Inflammatory macrophage treated with lipopolysaccharide for 4 hours (primary cell): ENCODE measurements around the gene ZBTB7C.

ENCODE experiments used
- DNase-seq: peaks from one replicate; pipeline ENCODE4 v3.0.0-alpha.2; 2020

ZBTB7C gene

DNA sequence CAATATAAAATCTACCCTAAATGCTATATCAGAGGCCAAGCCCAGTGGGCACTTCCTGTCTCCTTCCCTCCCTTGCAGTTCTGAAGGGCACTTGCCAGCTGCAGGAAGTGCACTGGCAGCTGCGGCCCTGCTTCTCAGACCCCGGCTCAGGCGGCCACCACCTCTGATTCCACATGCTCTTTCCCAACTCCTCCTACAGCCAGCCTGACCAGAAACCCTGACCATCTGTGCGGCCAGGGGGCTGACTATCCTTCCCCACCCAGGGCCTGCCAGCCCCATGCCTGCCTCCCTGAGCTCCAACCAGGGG, 88.6 kb downstream of the ZBTB7C start:
- DNase-seq: no peak

DNA sequence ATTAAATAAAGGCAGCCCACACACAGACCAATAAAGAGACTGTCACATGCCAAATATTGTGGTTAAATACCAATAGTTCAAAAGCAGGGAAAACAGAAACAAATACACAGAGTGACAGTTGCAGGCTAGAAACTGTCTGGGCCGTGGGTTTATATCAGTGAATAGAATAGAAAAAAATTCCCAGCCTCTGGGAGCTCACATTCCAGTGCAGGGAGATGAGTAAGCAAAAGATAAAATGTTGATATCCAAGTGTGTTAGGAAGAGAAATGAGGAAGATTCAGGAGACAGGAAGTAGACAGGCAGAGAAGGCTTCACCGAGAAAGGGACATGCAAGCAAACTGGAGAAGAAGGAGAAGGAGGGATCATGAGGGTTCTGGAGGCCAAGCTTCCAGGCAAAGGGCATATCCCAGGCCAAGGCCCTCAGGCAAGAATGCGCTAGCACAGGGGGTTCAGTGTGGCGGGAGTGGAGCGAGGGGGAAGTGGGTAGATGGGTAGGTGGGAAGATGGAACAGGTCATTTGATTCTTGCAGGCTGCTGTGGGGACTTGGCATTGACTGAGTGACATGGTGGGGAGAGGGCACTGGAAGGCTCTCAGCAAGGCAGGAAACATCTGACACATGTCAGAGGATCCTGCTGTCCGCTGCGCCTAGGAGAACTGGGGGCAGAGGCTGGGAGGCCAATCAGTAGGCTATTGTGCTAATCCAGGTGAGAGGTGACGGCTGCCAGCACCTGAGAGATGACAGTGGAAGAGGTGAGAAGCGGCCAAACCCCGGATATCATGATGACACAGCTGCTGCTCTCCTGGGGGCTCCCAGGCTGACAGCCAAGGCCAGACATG, 89.2 kb downstream of the ZBTB7C start:
- no peak for DNase-seq

DNA sequence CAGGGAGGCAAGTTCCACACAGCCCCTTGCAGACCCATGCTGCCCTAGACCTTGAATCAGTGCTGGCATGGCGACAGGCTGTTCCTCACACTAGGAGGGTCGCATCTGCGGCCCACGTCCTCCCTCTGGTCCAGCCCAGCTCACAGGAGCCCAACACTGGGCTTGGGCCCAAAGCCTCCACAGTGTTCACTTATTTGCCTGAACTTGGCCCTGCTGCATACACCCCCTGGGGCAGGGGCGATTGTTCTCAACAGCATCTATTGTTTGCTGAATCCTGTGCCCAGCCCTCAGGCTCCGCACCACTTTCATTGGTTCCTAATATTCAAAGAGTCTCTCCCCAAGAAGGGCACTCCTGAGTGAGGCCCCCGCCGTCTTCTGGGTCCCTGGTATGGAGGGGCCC, 90.7 kb downstream of the ZBTB7C start:
- no peak for DNase-seq

- no peak for DNase-seq
Measured at GRCh38 chr18:48317781-48318381, 91.3 kb downstream of the ZBTB7C start.

GRCh38 chr18:48316177-48316576, 93.0 kb downstream of the ZBTB7C start:
- DNase-seq: no peak

DNA sequence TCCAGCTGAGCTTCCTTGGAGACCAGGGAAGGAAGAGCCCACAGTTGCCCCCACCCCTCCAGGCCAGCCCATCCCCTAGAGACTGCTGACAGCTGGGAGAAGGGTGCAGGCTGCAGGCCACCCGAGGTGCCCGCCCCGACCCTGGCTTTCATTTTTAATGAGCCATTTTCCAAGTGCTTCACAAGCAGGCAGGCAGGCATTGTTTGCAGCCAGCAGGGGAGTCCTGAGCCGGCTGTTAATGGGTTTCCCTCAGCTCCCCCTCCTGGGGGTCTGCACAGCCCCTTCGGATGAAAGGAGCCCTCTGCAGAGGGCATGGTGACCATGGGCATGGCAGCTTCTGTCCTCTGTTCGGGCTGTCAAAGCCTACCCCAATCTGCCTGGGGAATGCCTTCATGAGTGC, 94.5 kb downstream of the ZBTB7C start:
- DNase-seq: no peak

DNA sequence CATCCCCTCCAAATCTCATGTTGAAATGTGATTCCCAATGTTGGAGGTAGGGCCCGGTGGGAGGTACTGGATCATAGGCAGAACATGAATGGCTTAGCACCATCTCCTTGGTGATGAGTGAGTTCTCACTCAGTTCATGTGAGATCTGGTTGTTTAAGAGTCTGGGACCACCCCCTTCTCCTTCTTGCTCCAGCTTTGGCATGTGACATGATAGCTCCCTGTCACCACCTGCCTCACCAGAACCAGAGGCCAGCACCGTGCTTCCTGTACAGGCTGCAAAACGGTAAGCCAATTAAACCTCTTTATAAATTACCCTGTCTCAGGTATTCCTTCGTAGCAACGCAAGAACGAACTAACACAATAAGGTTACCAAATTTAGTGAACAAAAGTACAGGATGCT, 95.4 kb downstream of the ZBTB7C start:
- DNase-seq: no peak

DNA sequence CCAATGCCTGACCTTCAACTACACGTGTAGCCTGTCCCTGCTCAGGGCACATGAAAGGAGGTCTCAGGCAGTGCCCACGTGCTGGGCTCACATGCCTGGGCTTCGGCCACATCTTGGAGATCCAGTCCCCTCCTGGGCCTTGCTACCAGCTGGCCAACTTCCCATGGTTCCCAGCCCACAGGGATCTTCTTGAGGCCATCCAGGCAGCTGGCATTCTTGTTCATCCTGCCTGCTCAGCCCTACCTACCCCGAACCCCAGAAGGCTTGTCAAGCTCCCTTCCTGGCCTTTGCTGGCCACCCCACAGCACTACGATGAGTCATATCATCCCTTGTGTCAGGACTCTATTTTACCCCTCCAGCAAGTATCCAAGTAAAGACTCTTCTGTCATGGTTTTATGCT, 97.1 kb downstream of the ZBTB7C start:
- no peak for DNase-seq

GRCh38 chr18:48310999-48311398, 98.2 kb downstream of the ZBTB7C start:
- no peak for DNase-seq

DNA sequence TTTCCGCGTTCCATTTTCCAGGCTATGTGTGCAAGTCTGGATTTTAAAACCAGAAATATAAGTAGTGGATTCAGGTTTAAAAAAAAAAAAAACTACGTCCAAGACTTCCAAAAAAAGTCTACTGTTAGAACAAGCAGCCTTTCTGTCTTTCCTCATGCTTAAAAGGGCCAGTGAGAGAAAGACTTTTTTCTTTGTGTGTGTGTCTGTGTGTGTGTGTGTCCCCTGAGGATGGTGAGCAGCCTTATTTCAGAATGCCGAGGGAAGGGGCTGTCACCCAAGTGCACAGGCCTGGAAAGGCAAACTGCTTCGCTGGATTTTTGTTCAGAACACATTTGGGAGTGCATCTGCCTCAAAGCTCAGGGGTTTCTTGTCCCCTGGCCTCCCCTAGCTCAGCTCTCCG, 98.8 kb downstream of the ZBTB7C start:
- DNase-seq: no peak

GRCh38 chr18:48308755-48309575, 100.2 kb downstream of the ZBTB7C start:
- DNase-seq: no peak

- no peak for DNase-seq
Measured at GRCh38 chr18:48308027-48308635, 101.1 kb downstream of the ZBTB7C start.

GRCh38 chr18:48306838-48307237, 102.3 kb downstream of the ZBTB7C start:
- no peak for DNase-seq

- no peak for DNase-seq
Measured at GRCh38 chr18:48304906-48305693, 104.1 kb downstream of the ZBTB7C start.

- no peak for DNase-seq
Measured at GRCh38 chr18:48303883-48304282, 105.3 kb downstream of the ZBTB7C start.

DNA sequence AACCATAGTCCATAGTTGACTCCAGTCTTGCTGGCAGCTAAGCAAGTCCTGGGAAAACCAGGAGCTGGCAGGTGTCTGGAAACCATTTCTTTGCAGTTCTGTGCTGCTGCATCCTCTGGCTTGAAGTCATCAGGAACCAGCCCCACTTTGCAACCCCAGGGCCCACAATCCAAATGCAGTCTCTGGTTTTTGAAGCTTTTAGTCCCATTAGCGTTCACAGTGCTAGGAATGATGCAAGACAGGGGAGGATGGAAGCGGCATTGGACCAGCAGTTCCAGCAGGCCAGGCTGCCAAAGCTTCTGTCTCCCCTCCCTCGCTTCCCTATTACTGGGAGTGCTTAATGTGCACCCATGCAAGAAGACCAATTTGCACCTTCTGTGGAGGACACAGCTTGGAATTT, 106.4 kb downstream of the ZBTB7C start:
- no peak for DNase-seq

DNA sequence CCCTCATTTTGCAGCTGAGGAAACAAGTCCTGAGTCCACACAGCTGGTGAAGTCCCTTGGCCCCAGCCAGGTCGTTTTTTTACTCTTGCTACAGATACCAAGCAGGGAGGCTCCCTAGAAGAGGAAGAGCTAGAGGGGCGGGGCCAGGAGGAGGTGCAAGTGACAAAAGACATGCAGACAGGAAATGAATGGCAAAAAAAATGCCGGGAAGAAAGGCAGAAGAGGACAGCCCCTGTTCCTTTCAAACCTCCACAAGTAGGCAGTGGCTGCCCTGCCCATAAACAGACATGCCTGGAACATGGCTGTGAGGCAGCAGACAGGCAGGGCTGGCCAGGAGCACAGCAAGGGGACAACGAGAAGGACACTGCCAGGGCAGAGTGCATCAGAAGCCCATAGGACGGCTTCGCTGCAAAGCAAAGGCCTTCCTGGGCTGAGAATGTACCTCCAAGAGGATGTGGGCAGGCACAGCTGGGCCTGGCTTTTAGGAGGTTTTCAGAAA, 108.7 kb downstream of the ZBTB7C start:
- DNase-seq: peak; percentile 77

- DNase-seq: no peak
Measured at GRCh38 chr18:48297139-48297538, 112.0 kb downstream of the ZBTB7C start.

- no peak for DNase-seq
Measured at GRCh38 chr18:48296581-48296980, 112.6 kb downstream of the ZBTB7C start.

DNA sequence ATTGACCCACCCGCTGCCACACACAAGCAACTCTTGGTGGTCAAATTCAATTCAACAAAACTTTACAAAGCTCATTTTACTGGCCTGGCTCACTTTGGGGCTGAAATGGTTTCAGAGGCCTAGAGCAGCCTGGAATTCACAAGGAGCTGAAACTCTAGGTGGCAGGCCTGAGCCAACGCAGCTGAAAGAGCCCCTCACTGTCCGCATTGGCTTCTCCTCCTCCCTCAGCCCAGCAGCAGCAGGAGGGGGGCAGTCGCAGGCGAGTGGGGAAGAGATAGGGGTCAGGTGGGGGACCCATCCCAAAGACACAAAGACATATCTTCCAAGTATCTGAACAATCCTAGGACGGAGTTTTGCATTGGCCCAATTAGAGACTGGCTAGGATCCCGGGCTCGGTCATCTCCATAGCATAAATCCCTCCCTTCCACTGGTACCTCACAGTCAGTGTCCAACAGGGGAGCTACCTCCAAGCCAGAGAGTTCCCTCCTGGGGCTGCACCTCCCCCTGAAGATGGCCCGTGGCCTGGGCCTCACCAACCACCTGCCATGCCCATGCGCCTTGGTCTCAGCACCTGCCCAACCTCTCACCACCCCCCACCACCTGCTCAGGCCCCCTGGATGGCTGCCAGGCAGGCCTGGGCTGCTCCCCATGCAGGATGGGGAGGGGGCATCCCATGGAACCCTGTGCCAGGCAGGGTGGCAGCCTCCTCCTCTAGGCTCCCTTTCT, 113.4 kb downstream of the ZBTB7C start:
- no peak for DNase-seq

DNA sequence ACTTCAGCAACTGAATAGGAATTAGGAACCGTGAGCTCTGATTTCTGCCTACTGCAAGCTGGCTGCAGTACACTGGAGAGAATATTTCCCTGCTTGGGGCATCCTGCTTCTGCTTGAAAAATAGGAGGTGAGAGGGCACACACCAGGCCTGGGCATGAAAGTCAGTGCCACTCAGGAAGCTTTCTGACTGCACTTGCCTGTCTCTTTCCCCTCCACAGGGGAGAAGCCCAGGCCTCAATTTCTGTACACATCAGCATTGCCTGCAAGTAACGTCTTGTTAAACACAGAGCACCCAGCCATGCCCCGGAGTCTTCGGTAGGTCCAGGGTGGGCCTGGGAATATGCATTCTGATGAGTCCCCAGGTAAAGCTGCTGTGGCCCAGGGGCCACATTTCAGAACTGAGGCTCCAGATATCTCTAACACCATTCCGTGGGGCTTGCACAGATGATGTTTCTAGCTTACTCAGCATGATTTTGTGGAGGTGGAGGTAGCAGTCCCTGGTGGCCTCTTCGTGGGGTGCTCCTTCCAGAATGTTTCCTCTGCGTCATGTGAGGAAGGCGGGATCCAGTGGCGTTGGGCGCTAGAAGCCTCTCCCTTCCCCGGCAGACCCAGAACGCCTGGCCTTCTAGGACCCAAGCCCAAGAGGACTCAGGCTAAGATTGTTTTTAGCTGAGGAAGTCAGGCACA, 114.1 kb downstream of the ZBTB7C start:
- DNase-seq: no peak
